ENCODE results near the gene PPARA. TPM values are rescaled to one million over a fixed set of nuclear protein-coding genes. Genes with fewer than 3 reads are reported as not detected.

Gene PPARA
- total and polyA plus RNA-seq, 9 of the 15 experiments (the other 6 are each of a cell fraction or from before 2014, with no cell fraction given), result 0.64 to 5.3 (median 3.5) TPM

DNA sequence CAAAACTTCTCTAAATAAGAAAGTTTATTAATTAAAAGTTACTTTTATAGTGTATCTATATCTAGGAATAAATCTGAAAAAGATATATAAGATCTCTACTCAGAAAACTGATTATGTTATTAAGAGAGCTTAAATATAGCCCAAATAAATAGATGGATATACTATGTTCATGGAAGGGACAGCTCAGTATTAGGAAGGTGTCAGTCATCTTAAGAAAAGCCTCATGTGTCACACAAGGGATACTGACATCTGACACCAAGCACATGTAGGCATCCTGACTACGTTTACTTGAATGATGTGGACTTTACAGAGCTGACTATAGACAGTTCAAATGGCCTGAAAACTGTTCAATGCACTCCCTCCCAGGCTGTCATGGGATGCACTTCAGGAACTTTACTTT, 19.3 kb downstream of the PPARA start:
- ATAC-seq (no peak), DNase-seq (ENCODE audit: extremely low read depth in 1 of 4, low spot score in 3 of 4) (no peak), FAIRE-seq (no peak)
- POLR2A ChIA-PET, result no interaction called here
- Histone ChIP-seq H3K9me1 (ENCODE audit: control insufficient read depth, insufficient read depth, low read length) (no peaks in the 10 kb centered on the region), H3K79me2 (ENCODE audit: control insufficient read depth, insufficient read depth, low read length) (no peaks in the 10 kb centered on the region), H3K27ac (ENCODE audit: extremely low read depth, low read depth, low read length) (no peak overlapping the region), H2AFZ (ENCODE audit: low read depth, low read length) (no peak overlapping the region), H3K9ac (ENCODE audit: insufficient read depth in 1 of 2, low read depth in 2 of 2, low read length in 2 of 2) (no peak overlapping the region), H3K36me3 (ENCODE audit: control insufficient read depth, insufficient read depth, low read length) (no peaks in the 10 kb centered on the region), H3K4me1 (replicated peaks in 1 of 2; ENCODE audit: control insufficient read depth in 2 of 2, insufficient read depth in 2 of 2, low read length in 2 of 2) (peaks cover 5 to 7% of the 10 kb centered on the region in 2 experiments; a peak in 3 of 5 replicates), H3K4me3 (no peak overlapping the region), H3K27me3 (ENCODE audit: control insufficient read depth in 2 of 2, insufficient read depth in 2 of 2, low read length in 2 of 2) (no peaks in the 10 kb centered on the region), H4K20me1 (replicated peaks; ENCODE audit: control insufficient read depth, insufficient read depth, low read length) (no peaks in the 10 kb centered on the region), H3K9me3 (replicated peaks; ENCODE audit: control insufficient read depth, insufficient read depth, low read depth, low read length) (no peaks in the 10 kb centered on the region), H3K4me2 (ENCODE audit: insufficient read depth, low read length) (no peak overlapping the region)
- BruUV-seq (replicated peaks), result no TSS peak
- TF ChIP-seq EWSR1 (IDR thresholded peaks at IDR 0.05; ENCODE audit: borderline replicate concordance, low read depth, partially characterized antibody), result no peak
- TF ChIP-seq CREM (IDR thresholded peaks at IDR 0.05; ENCODE audit: low read depth), result no peak
- TF ChIP-seq, protein P1, sequence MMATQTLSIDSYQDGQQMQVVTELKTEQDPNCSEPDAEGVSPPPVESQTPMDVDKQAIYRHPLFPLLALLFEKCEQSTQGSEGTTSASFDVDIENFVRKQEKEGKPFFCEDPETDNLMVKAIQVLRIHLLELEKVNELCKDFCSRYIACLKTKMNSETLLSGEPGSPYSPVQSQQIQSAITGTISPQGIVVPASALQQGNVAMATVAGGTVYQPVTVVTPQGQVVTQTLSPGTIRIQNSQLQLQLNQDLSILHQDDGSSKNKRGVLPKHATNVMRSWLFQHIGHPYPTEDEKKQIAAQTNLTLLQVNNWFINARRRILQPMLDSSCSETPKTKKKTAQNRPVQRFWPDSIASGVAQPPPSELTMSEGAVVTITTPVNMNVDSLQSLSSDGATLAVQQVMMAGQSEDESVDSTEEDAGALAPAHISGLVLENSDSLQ (IDR thresholded peaks at IDR 0.05), result peak; percentile 58
- CTCF ChIA-PET (ENCODE audit: low intra/inter-chr PET ratio), result no interaction called here
- in situ Hi-C loops (cut with MboI) (no loop called here), intact Hi-C loops (cut with micrococcal nuclease) (no loop called here)
- WGBS (ENCODE audit: insufficient coverage, low coverage, missing lambda C conversion rate), result 0% methylated on average over 1 of the region's 1 CpG

DNA sequence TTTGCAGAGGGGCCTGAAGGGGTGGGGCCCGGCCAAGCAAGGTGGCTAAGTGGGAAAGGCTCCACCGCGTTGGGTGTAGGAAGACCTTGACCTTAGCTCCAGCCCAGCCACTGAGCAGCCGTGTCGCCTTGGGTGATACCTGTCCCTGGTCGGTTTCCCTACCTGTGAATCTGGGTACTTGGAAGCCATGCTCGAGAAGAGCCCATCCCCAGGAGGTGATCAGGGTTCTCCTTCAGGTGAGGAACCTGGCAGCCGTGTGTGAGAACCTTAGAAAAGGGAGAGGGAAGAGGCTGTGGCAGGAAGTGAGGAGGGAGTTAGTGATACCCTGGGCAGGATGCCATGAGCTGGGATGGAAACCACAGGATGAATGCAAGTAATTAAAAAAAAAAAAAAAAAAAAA, 21.6 kb downstream of the PPARA start:
- in situ Hi-C loops (cut with MboI), result no loop called here
- FAIRE-seq (no peak), DNase-seq (ENCODE audit: extremely low read depth in 1 of 4, low spot score in 3 of 4) (no peak), ATAC-seq (no peak)
- intact Hi-C loops (cut with micrococcal nuclease), result no loop called here
- peaks cover 5 to 7% of the 10 kb centered on the region in 2 experiments; a peak in 3 of 5 replicates for H3K4me1 ChIP-seq (replicated peaks in 1 of 2; ENCODE audit: control insufficient read depth in 2 of 2, insufficient read depth in 2 of 2, low read length in 2 of 2)
- H3K27me3 ChIP-seq (ENCODE audit: control insufficient read depth in 2 of 2, insufficient read depth in 2 of 2, low read length in 2 of 2), result no peaks in the 10 kb centered on the region
- H3K79me2 ChIP-seq (ENCODE audit: control insufficient read depth, insufficient read depth, low read length), result no peaks in the 10 kb centered on the region
- H4K20me1 ChIP-seq (replicated peaks; ENCODE audit: control insufficient read depth, insufficient read depth, low read length), result no peaks in the 10 kb centered on the region
- no TSS peak for BruUV-seq (replicated peaks)
- no peak overlapping the region for H2AFZ ChIP-seq (ENCODE audit: low read depth, low read length)
- no peaks in the 10 kb centered on the region for H3K9me3 ChIP-seq (replicated peaks; ENCODE audit: control insufficient read depth, insufficient read depth, low read depth, low read length)
- H3K9ac ChIP-seq (ENCODE audit: insufficient read depth in 1 of 2, low read depth in 2 of 2, low read length in 2 of 2), result no peak overlapping the region
- CTCF ChIA-PET (ENCODE audit: low intra/inter-chr PET ratio), result no interaction called here
- POLR2A ChIA-PET, result no interaction called here
- H3K36me3 ChIP-seq (ENCODE audit: control insufficient read depth, insufficient read depth, low read length), result no peaks in the 10 kb centered on the region
- H3K9me1 ChIP-seq (ENCODE audit: control insufficient read depth, insufficient read depth, low read length), result no peaks in the 10 kb centered on the region
- no peak overlapping the region for H3K4me2 ChIP-seq (ENCODE audit: insufficient read depth, low read length)
- WGBS (ENCODE audit: insufficient coverage, low coverage, missing lambda C conversion rate), result 84% methylated on average over 5 of the region's 8 CpGs
- no peak overlapping the region for H3K4me3 ChIP-seq
- no peak overlapping the region for H3K27ac ChIP-seq (ENCODE audit: extremely low read depth, low read depth, low read length)
- no peak for TF ChIP-seq MEF2D (tag; conservative IDR thresholded peaks at IDR 0.05; ENCODE audit: low read depth)
- TF ChIP-seq BDP1 (IDR thresholded peaks at IDR 0.05; ENCODE audit: insufficient read depth, insufficient read length), result no peak
- TF ChIP-seq FOSL1 (tag; conservative IDR thresholded peaks at IDR 0.05), result no peak
- TF ChIP-seq ZNF445 (CRISPR knock-in tag; IDR thresholded peaks at IDR 0.05; ENCODE audit: low read depth), result no peak

All from K562 (cell line).